Stomach (tissue), 9 donors: ENCODE measurements around the gene TADA2B. TPM values are rescaled to one million over a fixed set of nuclear protein-coding genes. Genes with fewer than 3 reads are reported as not detected.

Experiments
- DNase-seq, 2 donors: peaks; one replicate each; pipeline versions ENCODE4 v3.0.0 to v3.0.0-alpha.2; 2013 to 2019
- H3K27ac ChIP-seq, 5 donors: fragments of 200-600 bp in 4 of 5; sonication (generic) in 4 of 5; one replicate each; pipeline ENCODE4 v1.5.1; 2013 to 2019; ENCODE audit warnings: mild to moderate bottlenecking in 1 of 5, moderate library complexity in 1 of 5
- H3K27me3 ChIP-seq, 3 donors: fragments of 200-600 bp; sonication (generic); one replicate each; pipeline ENCODE4 v1.5.1; 2017 to 2019; ENCODE audit warnings: mixed run types in 1 of 3
- H3K36me3 ChIP-seq, 4 donors: fragments of 200-600 bp; sonication (generic); 1 replicate in 3 of 4; 2 replicates in 1 of 4; pipeline ENCODE4 v1.5.1; 2016 to 2019
- H3K4me1 ChIP-seq, 4 donors: fragments of 200-600 bp; sonication (generic); one replicate each; pipeline ENCODE4 v1.5.1; 2016 to 2019
- H3K4me3 ChIP-seq, 4 donors: fragments of 200-600 bp; sonication (generic) in 3 of 4; one replicate each; pipeline ENCODE4 v1.5.1; 2016 to 2019; ENCODE audit warnings: mild to moderate bottlenecking in 1 of 4
- H3K9me3 ChIP-seq, 4 donors: fragments of 200-600 bp; sonication (generic); one replicate each; pipeline ENCODE4 v1.5.1; 2016 to 2019
- EP300 ChIP-seq: sonication (generic); formaldehyde crosslinking; IDR thresholded peaks from one replicate; pipeline ENCODE4 v1.6.1; 2017; ENCODE audit warnings: antibody characterized with exemption
- POLR2A ChIP-seq, 4 donors: fragments of 450-650 bp; IDR thresholded peaks; one replicate each; pipeline ENCODE4 v1.6.1; 2016; ENCODE audit warnings: antibody characterized with exemption in 4 of 4, control low read depth in 2 of 4, mild to moderate bottlenecking in 1 of 4, moderate library complexity in 1 of 4
- POLR2AphosphoS5 ChIP-seq, 3 donors: sonication (generic); formaldehyde crosslinking; IDR thresholded peaks; one replicate each; pipeline ENCODE4 v1.6.1; 2016; ENCODE audit warnings: antibody characterized with exemption in 3 of 3
- WGBS, 5 donors: extraction: QIAGEN DNeasy Blood & Tissue Kit in 3 of 5; methylation state at CpG; one replicate each; pipeline versions ENCODE4 v1.1.5 to v1.1.7; 2013 to 2018; 5-methylcytosine and 5-hydroxymethylcytosine counted together
- intact Hi-C: fragments of 100-400 bp; cut with DNase I; formaldehyde crosslinking; loops from one replicate; pipeline ENCODE4 v1.15.1; 2023; ENCODE audit warnings: low total_unique reads
- polyA plus RNA-seq, 3 donors: library from polyadenylated mRNA; stranded (reverse); fragments of 200-250 nt; gene quantifications; one replicate each; pipeline ENCODE4 v1.2.3, GENCODE V29; 2013
- total RNA-seq, 5 donors: library from RNA; depleted of rRNA; stranded (reverse); fragments of >200 nt; gene quantifications; one replicate each; pipeline versions ENCODE4 v1.1.0 to v1.2.3, GENCODE V29; 2014 to 2016
- TF ChIP-seq, protein P1 (sequence below), 7 experiments: fragments of 450-650 bp in 4 of 7; fragments of 200-600 bp in 3 of 7; sonication (generic) in 3 of 7; IDR thresholded peaks; one replicate each; pipeline ENCODE4 v1.5.1; 2016 to 2019; ENCODE audit warnings: antibody characterized with exemption in 7 of 7, control low read depth in 2 of 7, mild to moderate bottlenecking in 1 of 7
- donor health status: healthy with polysubstance abuse.
- donor health status: Bipolar disorder and iron deficiency.
- donor health status: healthy.

TADA2B gene
- total and polyA plus RNA-seq, 8 donors, result 1.2 to 73.7 (median 16.1) TPM

DNA sequence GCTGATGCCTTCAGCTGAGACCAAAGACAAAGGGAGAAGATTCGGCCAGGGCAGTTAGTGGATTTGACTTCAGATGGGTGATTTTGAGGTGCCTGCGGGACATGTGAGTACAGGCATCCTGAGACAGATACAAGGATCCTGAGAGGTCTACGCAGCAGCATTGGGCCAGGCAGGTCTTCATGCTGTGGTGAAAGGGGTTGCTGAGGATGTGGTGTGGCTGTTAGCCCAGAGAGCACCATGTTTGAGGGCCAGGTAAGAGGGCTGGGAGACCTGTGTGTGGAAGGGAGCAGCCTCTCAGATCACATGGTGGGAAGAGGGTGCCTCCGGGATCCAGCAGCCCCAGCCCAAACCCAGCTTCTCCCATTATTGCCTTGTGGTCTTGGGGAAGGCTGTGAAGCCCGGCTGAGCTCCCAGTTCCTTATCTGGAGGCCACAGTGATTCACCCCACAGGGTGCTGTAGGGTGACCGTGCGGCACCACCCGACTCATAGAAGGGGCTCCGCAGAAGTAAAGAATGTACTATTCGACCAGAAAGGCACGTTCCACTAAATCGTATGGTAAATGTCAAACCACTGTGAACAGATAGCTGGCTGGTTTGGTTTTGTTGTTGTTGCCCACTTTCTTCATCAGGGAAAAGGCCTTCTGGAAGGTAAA lies 27.7 kb upstream of the TADA2B start:
- no peak for DNase-seq
- no peaks in the 10 kb centered on the region for H3K27me3 ChIP-seq
- no peak overlapping the region for H3K27ac ChIP-seq
- intact Hi-C loops, result no loop called here
- 69 to 93% (median 83%) methylated on average over 10 to 12 of the region's 12 CpGs for WGBS, 5 donors
- no peak overlapping the region for H3K4me3 ChIP-seq
- peaks cover 66 to 100% (median 97%) of the 10 kb centered on the region in 4 donors for H3K36me3 ChIP-seq
- TF ChIP-seq, protein P1, sequence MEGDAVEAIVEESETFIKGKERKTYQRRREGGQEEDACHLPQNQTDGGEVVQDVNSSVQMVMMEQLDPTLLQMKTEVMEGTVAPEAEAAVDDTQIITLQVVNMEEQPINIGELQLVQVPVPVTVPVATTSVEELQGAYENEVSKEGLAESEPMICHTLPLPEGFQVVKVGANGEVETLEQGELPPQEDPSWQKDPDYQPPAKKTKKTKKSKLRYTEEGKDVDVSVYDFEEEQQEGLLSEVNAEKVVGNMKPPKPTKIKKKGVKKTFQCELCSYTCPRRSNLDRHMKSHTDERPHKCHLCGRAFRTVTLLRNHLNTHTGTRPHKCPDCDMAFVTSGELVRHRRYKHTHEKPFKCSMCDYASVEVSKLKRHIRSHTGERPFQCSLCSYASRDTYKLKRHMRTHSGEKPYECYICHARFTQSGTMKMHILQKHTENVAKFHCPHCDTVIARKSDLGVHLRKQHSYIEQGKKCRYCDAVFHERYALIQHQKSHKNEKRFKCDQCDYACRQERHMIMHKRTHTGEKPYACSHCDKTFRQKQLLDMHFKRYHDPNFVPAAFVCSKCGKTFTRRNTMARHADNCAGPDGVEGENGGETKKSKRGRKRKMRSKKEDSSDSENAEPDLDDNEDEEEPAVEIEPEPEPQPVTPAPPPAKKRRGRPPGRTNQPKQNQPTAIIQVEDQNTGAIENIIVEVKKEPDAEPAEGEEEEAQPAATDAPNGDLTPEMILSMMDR (IDR thresholded peaks at IDR 0.05), result no peak
- no peak for TF ChIP-seq POLR2AphosphoS5 (IDR thresholded peaks at IDR 0.05)
- TF ChIP-seq POLR2A (IDR thresholded peaks at IDR 0.05), result no peak
- TF ChIP-seq EP300, result no peak
- H3K4me1 ChIP-seq, result no peaks in the 10 kb centered on the region
- no peaks in the 10 kb centered on the region for H3K9me3 ChIP-seq

DNA sequence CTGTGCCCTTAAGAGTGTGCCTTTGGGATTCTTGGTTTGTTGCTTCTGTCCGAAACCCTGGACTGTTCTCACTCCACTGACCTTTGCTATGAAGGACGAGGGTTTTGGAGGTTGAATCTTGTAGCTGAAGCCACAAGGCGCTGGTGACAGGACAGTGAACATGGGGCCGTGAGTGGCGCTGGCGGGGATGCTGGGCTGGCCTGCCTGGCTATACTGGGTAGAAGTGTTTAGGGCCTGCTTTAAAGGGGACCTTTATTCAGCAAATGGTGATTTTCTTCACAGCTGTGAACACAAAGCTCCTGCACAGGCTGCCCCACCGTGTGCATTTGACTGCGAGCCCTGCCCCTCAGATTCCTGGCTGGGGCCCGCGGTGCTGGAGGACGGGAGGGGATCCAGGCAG lies 27.1 kb upstream of the TADA2B start:
- WGBS, 5 donors, result 75 to 79% (median 77%) methylated on average over 11 of the region's 11 CpGs
- Histone ChIP-seq H3K27me3 (no peaks in the 10 kb centered on the region), H3K9me3 (no peaks in the 10 kb centered on the region), H3K27ac (no peak overlapping the region), H3K4me1 (no peaks in the 10 kb centered on the region), H3K4me3 (no peak overlapping the region), H3K36me3 (peaks cover 63 to 100% (median 97%) of the 10 kb centered on the region in 4 donors)
- intact Hi-C loops, result no loop called here
- TF ChIP-seq EP300 (no peak), POLR2AphosphoS5 (IDR thresholded peaks at IDR 0.05) (no peak), POLR2A (IDR thresholded peaks at IDR 0.05) (no peak)
- TF ChIP-seq, protein P1 (IDR thresholded peaks at IDR 0.05), result no peak
- DNase-seq, result no peak

GRCh38 chr4:7016512-7016911 lies 26.7 kb upstream of the TADA2B start:
- 89 to 97% (median 91%) methylated on average over 6 of the region's 6 CpGs for WGBS, 5 donors
- intact Hi-C loops, result no loop called here
- H3K36me3 ChIP-seq, result peaks cover 61 to 100% (median 96%) of the 10 kb centered on the region in 4 donors
- no peaks in the 10 kb centered on the region for H3K9me3 ChIP-seq
- H3K27ac ChIP-seq, result no peak overlapping the region
- no peak for DNase-seq
- H3K27me3 ChIP-seq, result no peaks in the 10 kb centered on the region
- H3K4me3 ChIP-seq, result no peak overlapping the region
- no peak for TF ChIP-seq EP300
- no peak for TF ChIP-seq POLR2AphosphoS5 (IDR thresholded peaks at IDR 0.05)
- TF ChIP-seq POLR2A (IDR thresholded peaks at IDR 0.05), result no peak
- TF ChIP-seq, protein P1 (IDR thresholded peaks at IDR 0.05), result no peak
- no peaks in the 10 kb centered on the region for H3K4me1 ChIP-seq

- DNase-seq, result no peak
- Histone ChIP-seq H3K27me3 (no peaks in the 10 kb centered on the region), H3K4me1 (no peaks in the 10 kb centered on the region), H3K27ac (no peak overlapping the region), H3K4me3 (no peak overlapping the region), H3K36me3 (peaks cover 59 to 100% (median 96%) of the 10 kb centered on the region in 4 donors), H3K9me3 (no peaks in the 10 kb centered on the region)
- 82 to 91% (median 87%) methylated on average over 6 of the region's 6 CpGs for WGBS, 5 donors
- TF ChIP-seq POLR2AphosphoS5 (IDR thresholded peaks at IDR 0.05) (no peak), POLR2A (IDR thresholded peaks at IDR 0.05) (no peak), EP300 (no peak)
- TF ChIP-seq, protein P1 (IDR thresholded peaks at IDR 0.05), result no peak
- intact Hi-C loops, result no loop called here
Observed at GRCh38 chr4:7017446-7018048, 25.6 kb upstream of the TADA2B start.
